GM19099 (cell line): ENCODE results near the gene HKDC1.

ENCODE experiments used
- POLR2A ChIP-seq: IDR thresholded peaks from 3 replicates; pipeline ENCODE4 v1.6.1; 2011; ENCODE audit warnings: low read depth; ENCODE audit not compliant: insufficient read length; ENCODE audit errors: extremely low read depth

HKDC1 gene

DNA sequence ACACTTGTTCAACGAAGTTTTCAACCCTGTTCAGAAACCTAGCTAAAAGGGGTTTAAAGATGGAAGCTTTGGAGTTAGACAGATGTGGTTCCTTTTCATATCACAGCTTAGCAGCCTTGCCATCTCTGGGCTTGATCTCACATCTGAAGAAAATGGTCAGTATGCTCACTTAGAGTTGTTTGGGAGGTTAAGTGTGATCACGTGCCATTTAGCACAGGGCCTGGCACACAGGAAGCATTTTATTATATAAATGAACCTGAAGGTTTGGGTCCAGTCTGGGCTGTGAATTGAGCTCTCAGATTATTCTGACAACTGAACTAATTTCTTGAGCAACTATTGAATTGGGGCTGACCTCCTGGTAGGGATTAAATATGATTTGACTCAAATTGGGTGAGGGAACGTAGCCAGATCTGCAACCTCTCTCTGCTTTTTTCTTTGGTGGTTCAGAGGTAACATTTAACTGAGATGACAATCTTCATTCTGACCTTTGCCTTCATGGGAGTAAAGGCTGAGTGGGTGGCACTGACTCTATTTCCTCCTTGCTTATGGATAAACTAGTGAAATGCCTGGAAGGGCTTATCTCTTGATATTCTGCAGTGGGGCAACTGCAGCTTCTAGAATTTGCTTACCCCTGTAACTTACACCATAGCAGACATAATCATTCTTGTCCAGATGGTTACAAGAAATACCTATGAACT lies 10.2 kb upstream of the HKDC1 start:
- TF ChIP-seq POLR2A = no peak

DNA sequence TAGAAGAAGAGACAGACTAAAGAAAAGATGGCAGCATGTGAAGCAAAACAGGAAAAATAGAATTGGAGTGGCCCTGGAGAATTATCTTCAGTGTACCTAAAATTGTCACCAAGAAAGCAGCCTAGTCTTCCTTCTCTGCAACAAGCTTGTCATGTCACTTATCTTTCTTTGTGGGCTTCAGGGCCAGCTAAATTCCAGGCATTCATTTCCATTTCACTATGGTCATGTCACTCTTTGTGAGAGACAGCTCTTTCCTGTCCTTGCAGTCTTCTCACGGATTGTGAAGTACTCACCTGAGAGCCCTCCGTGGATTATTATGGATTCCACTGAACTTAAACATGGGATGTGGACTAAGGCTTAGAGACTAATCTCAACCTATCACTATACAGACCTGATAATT lies 9.0 kb upstream of the HKDC1 start:
- no peak for TF ChIP-seq POLR2A

DNA sequence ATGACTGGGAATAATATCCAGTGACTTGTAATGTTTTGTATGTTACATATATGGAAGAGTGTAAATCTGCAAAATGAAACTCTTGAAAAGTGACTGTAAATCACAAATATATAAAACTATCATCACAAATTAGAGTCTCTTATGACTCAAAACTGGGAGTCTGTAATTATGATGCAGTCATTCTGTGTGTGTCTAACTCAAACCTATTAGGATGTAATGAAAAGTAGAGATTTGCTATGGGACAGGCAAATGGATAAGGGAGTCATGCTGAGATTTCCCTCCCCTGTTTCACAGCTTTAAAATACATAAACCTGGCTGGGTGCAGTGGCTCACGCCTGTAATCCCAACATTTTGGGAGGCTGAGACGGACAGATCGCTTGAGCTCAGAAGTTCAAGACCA lies 8.6 kb upstream of the HKDC1 start:
- no peak for TF ChIP-seq POLR2A

DNA sequence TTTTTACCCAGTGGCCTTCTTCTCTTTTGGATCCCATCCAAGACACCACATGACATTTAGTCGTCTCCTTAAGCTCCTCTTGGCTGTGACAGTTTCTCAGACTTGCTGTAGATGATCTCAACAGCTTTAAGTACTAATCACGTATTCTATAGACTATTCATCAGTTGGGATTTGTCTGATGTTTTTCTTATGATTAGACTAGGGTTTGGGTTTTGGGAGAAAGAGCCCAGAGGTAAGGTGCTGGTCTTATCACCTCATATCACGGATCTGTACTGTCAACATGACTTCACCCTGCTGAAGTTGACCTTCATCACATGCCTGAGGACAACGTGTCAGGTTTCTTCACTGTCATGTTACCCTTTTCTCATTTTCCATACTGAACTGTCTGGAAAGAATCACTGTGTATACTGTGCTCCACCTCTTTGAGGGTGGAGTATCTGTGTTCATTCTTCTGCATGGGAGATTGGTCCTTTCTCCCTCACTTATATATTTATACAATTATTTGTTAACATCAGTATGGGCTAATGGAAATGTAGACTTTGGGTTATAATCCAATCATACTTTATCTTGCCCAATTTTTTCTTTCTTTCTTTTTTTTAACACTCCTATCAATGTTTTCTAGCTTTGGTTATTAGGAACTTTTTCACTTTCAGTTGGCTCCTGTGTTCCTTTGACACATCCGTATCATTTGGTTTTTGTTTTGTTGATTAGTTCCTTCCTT lies 6.4 kb upstream of the HKDC1 start:
- no peak for TF ChIP-seq POLR2A

DNA sequence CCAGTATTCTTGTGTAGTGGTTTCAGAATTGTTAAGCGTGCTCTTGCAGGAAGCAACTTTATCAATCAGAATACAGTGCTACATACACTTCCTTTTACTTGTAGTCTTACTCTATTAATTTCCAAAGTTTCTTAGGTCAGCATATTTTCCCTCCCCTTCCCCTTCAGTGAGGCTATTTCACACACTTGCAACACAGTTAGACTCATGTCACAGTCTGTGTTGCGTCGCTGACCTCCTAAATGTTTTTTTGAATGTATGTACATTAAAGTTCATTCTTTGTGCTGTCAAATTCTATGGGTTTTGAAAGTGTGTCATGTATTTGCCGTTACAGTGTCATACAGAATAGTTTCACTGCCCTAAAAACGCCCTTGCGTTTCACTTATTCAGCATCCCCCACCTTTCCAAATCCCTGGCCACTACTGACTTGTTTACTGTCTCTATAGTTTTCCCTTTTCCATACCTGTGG lies 5.4 kb upstream of the HKDC1 start:
- TF ChIP-seq POLR2A = no peak

DNA sequence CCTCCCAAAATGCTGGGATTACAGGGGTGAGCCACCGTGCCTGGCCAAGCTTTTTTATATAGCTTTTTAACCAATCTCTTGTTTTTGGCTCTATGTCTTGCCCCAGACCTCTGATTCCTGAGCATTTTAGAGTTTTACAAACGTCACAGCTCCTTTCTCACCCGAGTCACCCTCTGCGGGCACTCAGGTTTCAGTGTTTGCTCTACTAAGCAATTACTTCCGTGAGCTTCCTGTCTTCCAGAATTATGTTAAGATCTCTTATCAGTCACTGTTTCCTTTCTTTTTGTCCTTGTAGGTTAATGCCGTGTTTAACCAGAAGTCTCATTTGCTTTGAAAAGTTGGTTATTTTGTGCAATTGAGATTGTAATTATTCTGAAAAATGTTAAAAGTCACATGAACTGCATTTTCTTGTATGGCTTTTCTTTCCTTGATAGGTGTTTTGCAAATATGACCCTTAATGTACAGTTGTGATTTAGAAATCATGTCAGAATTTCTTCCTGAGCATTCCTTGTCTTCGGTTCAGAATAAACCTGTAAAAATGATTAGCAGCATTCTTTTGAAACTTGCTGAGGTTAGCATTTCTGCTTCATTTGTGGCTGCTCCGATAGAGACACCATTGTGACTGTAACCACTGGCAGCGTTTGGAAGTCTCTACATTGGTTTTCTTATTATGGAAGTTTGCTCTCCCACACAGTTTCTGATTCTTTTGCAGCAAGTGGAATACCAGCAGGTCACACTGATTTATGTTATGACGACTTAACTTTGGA lies 4.5 kb upstream of the HKDC1 start:
- TF ChIP-seq POLR2A = no peak

DNA sequence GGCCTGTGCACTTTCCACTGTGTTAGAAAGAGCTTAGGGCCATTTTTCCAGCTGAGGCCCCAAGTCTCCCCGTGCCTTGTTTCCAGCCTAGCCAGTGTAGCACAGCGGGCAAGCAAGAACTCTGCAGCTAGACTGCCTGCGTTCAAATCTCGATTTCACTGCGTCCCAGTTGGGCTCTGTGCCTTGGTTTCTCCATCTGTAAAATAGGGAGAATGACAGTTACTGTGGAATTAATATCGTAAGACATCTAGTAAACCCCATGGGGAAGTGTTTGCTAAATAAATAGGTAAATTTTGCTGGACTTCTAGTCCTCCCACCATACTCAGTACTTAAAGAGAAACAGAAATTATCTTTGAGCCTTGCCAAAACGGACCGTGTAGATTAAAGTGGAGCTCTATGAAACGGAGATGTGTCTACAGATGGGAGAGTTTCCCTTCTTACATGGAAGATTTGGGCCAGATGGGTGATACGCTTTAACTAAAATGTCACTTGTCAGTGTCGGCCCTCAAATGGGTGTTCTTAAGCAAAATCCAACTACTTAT lies 3.5 kb upstream of the HKDC1 start:
- no peak for TF ChIP-seq POLR2A

DNA sequence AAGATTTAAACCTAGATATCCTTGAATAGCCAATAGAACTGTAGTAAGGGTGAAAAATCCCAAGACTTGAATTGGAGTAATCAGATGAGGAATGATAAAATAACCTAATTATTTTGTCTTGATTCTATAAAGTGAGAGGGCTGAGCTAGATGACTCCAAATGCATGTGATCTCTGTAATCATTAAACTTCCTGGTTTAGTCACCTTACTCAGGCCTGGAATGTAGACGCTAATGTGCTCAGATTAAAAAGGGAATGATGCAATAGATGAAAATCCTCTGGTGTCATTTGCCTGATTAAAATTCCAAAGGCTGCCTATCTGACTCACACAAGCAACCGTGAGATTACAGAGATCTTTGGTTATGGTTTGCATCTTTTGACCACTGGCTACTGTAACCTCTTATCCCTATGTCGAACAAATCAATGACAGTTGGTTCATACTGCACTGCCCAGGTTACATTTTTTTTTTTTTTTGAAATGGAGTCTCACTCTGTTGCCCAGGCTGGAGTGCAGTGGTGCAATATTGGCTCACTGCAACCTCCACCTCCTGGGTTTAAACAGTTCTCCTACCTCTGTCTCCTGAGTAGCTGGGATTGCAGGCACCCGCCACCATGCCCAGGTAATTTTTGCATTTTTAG lies 2.9 kb upstream of the HKDC1 start:
- no peak for TF ChIP-seq POLR2A

DNA sequence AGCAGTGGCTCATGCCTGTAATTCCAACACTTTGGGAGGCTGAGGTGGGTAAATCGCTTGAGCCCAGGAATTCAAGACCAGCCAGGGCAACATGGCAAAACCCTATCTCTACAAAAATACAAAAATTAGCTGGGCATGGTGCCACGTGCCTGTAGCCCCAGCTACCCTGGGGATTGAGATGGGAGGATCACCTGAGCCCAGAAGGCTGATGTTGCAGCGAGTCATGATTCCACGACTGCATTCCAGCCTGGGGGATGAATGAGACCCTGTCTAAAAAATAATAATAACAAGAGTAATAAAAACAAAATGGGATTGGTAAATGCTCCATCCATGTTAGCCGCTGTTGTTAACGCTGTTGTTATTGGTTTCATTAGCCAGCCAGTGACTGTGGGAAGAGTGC lies 1.3 kb upstream of the HKDC1 start:
- TF ChIP-seq POLR2A = no peak

DNA sequence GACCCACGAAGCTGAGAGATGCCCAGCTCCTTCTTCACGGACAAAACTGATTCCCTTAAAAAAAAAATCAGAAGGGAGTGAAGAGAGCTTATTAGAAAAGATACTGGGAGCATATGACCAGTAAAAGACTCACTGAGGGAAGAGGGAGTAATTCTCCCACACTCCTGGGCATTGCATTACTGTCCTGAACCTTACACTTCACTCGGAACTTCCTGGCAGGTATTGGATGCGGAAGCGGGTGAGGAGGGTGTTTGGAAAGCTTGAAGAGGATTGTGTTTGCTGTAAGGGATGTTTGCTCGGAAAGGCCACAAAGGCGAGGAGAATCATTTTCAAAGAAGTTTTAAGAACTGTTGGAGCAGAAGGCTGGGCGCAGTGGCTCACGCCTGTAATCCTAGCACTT lies 375 bp downstream of the HKDC1 start:
- TF ChIP-seq POLR2A = no peak

DNA sequence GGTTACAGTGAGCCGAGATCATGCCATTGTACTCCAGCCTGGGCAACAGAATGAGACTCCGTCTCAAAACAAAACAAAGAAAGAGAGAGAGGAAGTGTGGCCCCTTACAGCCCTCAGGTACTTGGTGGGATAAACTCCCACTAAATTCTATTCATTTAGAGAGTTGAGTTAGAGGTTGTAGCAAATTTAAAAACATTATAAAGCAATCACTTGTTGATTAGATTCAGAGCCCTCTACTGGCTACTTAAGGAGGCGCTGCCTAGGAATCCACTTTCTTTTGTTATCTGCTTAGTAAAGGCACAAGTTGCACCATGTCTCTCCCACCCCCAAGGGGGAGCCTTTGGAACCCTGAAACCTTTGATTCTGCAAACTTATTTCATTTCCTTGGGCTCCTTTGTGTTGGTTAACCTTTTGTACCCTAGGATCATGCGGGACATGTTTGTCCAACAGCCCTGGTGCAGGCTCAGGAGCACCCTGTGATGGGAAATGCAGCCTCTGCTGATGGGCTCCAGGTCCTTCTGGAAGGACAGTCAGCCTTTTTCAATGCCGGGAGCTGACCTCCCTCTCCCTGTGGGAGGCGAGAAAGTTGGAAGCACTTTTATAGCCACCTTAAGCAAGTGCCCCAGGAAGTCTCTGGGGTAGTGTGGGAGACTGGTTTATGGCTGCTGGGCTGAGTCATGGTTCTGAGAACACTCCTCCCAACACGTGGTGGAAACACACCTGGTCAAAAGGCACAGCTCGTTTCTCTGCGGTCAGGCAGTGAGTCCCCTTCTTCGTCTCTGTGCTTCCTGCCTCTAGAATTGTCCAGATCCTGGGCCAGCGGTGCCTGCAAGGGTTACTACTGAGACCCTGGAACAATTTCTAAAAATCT lies 2.3 kb downstream of the HKDC1 start:
- peak; percentile 53 for TF ChIP-seq POLR2A

DNA sequence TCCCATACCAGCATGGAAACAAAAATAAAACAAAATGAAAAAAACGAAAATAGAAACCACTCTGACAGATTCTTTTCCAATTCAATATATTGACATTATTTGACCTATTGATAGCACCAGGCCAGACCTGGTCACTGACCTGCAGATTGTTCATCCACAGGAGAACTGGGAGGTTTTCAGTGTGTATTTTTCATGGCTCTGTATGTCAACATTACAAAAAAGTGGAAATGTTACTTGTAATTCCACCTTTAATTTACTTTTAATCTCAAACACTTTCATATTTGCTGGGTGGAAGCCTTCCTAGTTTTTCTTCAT lies 2.9 kb downstream of the HKDC1 start:
- no peak for TF ChIP-seq POLR2A

DNA sequence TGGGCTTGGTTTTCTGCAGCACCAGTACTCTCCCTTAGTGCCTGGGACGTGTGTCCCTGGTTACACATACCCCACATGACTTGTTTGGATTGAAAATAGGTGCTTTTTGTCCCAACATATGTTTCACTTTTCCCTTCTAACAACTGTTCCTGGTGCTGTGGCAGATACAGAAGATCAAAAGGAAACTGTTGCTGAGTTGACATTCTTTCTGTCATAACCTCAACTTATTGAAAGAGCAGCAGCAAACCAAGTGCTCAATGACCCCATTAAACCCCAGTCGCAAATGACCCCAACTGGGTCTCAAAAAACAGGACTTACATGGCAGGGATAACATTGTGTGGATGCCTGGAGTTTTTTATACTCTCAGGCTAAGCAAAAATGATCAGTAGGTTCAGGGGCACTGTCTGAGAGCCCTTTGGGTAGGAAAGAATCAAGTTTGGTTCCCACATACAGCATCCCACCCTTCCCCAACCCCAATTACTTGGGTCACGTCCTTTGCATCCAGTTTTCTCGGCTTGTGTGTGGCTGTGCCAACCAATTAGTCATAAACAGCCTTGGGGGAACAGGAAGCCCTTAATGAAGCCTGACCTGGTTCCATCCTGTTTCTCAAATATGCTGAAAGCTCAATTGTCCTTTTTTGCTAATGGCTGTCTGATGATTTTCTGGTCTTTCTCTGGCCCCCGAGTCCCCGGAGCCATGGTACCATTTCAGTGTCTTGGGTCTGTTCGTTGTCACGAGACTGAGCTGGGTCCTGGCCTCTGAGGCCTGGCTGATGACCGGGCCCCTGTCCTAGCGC lies 4.9 kb downstream of the HKDC1 start:
- TF ChIP-seq POLR2A = no peak
